T follicular helper cell (primary cell): ENCODE data around the gene CRAMP1.
A peak's percentile ranks its signal among the peaks of the same experiment; 100 is the strongest.

Source experiments
- DNase-seq: peaks from one replicate; pipeline ENCODE4 v3.0.0-alpha.2; 2020; ENCODE audit warnings: low read depth

CRAMP1 gene

GRCh38 chr16:1655909-1656807 lies 44.0 kb downstream of the CRAMP1 start:
- DNase-seq = no peak

- no peak for DNase-seq
Measured at GRCh38 chr16:1656808-1657617, 44.9 kb downstream of the CRAMP1 start.

GRCh38 chr16:1657841-1658240 lies 45.7 kb downstream of the CRAMP1 start:
- no peak for DNase-seq

GRCh38 chr16:1659031-1659430 lies 46.9 kb downstream of the CRAMP1 start:
- no peak for DNase-seq

GRCh38 chr16:1661826-1662225 lies 49.7 kb downstream of the CRAMP1 start:
- DNase-seq = no peak

- DNase-seq = no peak
Measured at GRCh38 chr16:1662543-1662942, 50.4 kb downstream of the CRAMP1 start.

- DNase-seq = no peak
Measured at GRCh38 chr16:1665829-1666228, 53.7 kb downstream of the CRAMP1 start.

GRCh38 chr16:1666316-1666715 lies 54.2 kb downstream of the CRAMP1 start:
- no peak for DNase-seq

GRCh38 chr16:1667271-1667670 lies 55.1 kb downstream of the CRAMP1 start:
- no peak for DNase-seq

GRCh38 chr16:1667916-1668315 lies 55.8 kb downstream of the CRAMP1 start:
- DNase-seq = no peak

GRCh38 chr16:1668612-1669319 lies 56.6 kb downstream of the CRAMP1 start:
- no peak for DNase-seq

- DNase-seq = no peak
Measured at GRCh38 chr16:1669698-1670097, 57.5 kb downstream of the CRAMP1 start.

GRCh38 chr16:1670371-1670770 lies 58.2 kb downstream of the CRAMP1 start:
- no peak for DNase-seq

GRCh38 chr16:1670866-1671265 lies 58.7 kb downstream of the CRAMP1 start:
- no peak for DNase-seq

GRCh38 chr16:1673424-1674151 lies 61.4 kb downstream of the CRAMP1 start:
- no peak for DNase-seq

GRCh38 chr16:1674306-1674705 lies 62.1 kb downstream of the CRAMP1 start:
- no peak for DNase-seq

GRCh38 chr16:1674751-1675664 lies 62.8 kb downstream of the CRAMP1 start:
- DNase-seq = no peak

GRCh38 chr16:1676661-1677060 lies 64.5 kb downstream of the CRAMP1 start:
- no peak for DNase-seq

GRCh38 chr16:1677339-1677738 lies 65.2 kb downstream of the CRAMP1 start:
- no peak for DNase-seq

GRCh38 chr16:1677942-1678499 lies 65.9 kb downstream of the CRAMP1 start, which contains the start of gene JPT2:
JPT2 (plus strand) TSS chr16:1678279; CDS start chr16:1678313, 34 bp downstream.
- DNase-seq = peak; percentile 91
